Activated T-cell treated with anti-CD3 and anti-CD28 coated beads, Interleukin-2, amount 50 U/mL, for 72 hours (primary cell): Measurements from ENCODE around the gene ARHGEF35. TPM values are rescaled to one million over a fixed set of nuclear protein-coding genes. Genes with fewer than 3 reads are reported as not detected.

Experiments used
- ATAC-seq, 2 donors: fragments of 150-1000 bp; cut with Tn5 transposase; replicated peaks in 1 of 2; 2 replicates each; pipeline ENCODE4 v1.10.0; 2021; ENCODE audit warnings: moderate library complexity in 2 of 2, mild to moderate bottlenecking in 1 of 2
- DNase-seq, 2 donors: peaks; one replicate each; pipeline ENCODE4 v3.0.0; 2021 to 2022; ENCODE audit warnings: mixed read lengths in 1 of 2
- H3K27ac Mint-ChIP-seq: one replicate; pipeline ENCODE4 v1.8.0; 2022; ENCODE audit warnings: mild to moderate bottlenecking, moderate library complexity, mixed read lengths
- H3K27me3 Mint-ChIP-seq: one replicate; pipeline ENCODE4 v1.8.0; 2022; ENCODE audit warnings: low read depth, mixed read lengths
- H3K36me3 Mint-ChIP-seq, 2 donors: one replicate each; pipeline ENCODE4 v1.8.0; 2022; ENCODE audit warnings: mixed read lengths in 2 of 2, mild to moderate bottlenecking in 1 of 2; ENCODE audit not compliant: insufficient read depth in 2 of 2
- H3K4me1 Mint-ChIP-seq: one replicate; pipeline ENCODE4 v1.8.0; 2022; ENCODE audit warnings: low read depth, mixed read lengths
- H3K4me3 Mint-ChIP-seq, 2 donors: one replicate each; pipeline ENCODE4 v1.8.0; 2022; ENCODE audit warnings: mild to moderate bottlenecking in 2 of 2, mixed read lengths in 2 of 2, moderate library complexity in 2 of 2
- H3K9me3 Mint-ChIP-seq, 2 donors: one replicate each; pipeline ENCODE4 v1.8.0; 2022; ENCODE audit warnings: mixed read lengths in 2 of 2
- total RNA-seq, 2 donors: library from RNA; stranded (reverse); gene quantifications; one replicate each; pipeline ENCODE4 v1.2.3, GENCODE V29; 2022

ARHGEF35 gene
- total RNA-seq, 2 donors from 2014 or later, result 3.8 to 7.4 TPM

DNA sequence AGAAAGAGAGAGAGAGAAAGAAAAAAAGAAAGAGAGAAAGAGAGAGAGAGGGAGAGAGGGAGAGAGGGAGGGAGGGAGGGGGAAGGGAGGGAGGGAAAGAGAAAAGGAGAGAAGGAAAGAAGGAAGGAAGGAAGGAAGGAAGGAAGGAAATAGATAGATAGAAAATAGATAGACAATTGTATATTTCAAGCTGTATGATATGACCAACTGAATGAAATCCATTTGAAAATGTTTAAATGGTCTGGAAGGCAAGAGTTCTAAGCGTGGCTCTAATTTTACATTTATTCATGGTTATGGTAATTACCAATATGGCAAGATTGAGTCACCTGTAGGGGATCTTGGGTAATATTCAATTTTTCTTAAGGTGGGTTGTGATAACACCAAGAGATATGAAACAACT lies 36.8 kb downstream of the ARHGEF35 start:
- Mint-ChIP-seq H3K36me3 (no peaks in the 10 kb centered on the region), H3K27me3 (peaks cover 4% of the 10 kb centered on the region), H3K4me1 (no peaks in the 10 kb centered on the region), H3K9me3 (no peaks in the 10 kb centered on the region), H3K4me3 (no peak overlapping the region), H3K27ac (no peak overlapping the region)
- no peak for DNase-seq
- ATAC-seq, result no peak

DNA sequence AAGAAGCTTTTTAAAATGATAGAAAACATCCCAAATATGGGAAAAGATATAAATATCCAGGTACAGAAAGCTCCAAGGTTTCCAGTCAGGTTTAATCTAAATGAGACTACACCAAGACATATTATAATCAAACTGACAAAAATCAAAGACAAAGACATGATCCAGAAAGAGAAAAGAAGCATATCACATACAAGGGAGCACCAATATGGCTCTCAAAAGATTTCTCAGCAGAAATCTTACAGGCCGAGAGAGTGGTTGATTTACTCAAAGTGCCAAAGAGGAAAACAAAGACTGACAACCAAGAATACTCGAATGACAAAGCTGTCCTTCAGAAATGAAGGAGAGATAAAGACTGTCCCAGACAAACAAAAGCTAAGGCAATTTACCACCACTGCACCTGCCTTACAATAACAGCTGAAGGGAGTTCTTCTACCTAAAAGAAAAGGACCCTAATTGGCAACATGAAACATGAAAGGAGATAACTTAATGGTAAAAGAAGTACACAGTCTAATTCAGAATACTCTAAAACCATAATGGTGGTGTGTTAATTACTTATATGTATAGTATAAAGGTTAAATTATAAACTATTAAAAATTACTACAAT lies 47.3 kb downstream of the ARHGEF35 start:
- Mint-ChIP-seq H3K27ac (no peak overlapping the region), H3K9me3 (peaks cover 15 to 16% of the 10 kb centered on the region in 2 donors), H3K36me3 (peaks cover 8 to 9% of the 10 kb centered on the region in 2 donors), H3K4me3 (no peak overlapping the region), H3K27me3 (no peaks in the 10 kb centered on the region), H3K4me1 (no peaks in the 10 kb centered on the region)
- no peak for DNase-seq
- no peak for ATAC-seq

DNA sequence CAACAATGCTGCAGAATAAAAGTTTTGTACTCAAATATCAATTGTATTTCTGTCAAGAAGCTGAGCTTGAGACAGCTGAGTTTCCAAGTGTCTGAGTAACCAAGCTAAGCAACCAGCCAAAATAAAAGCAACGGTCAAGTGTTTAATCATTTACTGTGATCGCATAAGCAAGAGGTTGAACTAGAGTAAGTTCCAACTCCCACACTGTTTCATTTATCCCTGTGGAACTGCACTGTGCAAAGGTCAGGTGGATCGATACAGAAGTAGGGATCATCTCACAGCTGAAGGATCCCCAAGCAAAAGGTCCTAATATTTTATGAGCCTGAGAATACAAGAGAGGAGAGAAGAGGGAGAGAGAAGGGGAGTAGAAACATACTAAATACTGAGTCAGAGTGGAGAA lies 51.2 kb downstream of the ARHGEF35 start:
- Mint-ChIP-seq H3K27ac (no peak overlapping the region), H3K4me1 (no peaks in the 10 kb centered on the region), H3K27me3 (no peaks in the 10 kb centered on the region), H3K4me3 (no peak overlapping the region), H3K36me3 (peaks cover 7 to 8% of the 10 kb centered on the region in 2 donors), H3K9me3 (peaks cover 14 to 15% of the 10 kb centered on the region in 2 donors)
- DNase-seq (no peak), ATAC-seq (no peak)

DNA sequence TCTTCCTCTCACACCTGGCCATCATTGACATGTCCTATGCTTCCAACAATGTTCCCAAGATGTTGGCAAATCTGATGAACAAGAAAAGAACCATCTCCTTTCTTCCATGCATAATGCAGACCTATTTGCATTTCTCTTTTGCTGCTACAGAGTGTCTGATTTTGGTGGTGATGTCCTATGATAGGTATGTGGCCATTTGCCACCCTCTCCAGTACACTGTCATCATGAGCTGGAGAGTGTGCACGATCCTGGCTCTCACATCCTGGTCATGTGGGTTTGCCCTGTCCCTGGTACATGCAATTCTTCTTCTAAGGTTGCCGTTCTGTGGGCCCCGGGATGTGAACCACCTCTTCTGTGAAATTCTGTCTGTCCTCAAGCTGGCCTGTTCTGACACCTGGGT lies 53.4 kb downstream of the ARHGEF35 start:
- Mint-ChIP-seq H3K4me1 (no peaks in the 10 kb centered on the region), H3K36me3 (no peaks in the 10 kb centered on the region), H3K9me3 (peaks cover 0 to 3% of the 10 kb centered on the region in 2 donors), H3K27ac (no peak overlapping the region), H3K27me3 (no peaks in the 10 kb centered on the region), H3K4me3 (no peak overlapping the region)
- ATAC-seq (no peak), DNase-seq (no peak)

DNA sequence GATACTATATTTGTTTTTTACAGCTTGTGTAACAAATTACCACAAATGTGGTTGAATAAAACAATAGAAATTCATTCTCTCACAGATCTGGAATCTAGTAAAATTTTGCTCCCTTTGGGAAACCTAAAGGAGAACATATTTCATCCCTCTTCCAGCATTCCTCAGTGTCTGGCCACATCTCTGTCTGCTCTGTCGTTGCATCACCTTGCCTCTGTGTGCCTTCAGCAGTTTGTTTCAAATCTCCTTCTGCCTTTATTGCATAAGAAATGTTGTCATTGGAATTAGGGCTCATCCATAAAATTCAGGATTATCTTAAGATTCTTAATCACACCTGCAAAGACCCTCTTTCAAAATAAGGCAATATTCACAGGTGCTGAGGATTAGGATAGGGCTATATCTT lies 58.1 kb downstream of the ARHGEF35 start:
- H3K27ac Mint-ChIP-seq, result no peak overlapping the region
- no peaks in the 10 kb centered on the region for H3K36me3 Mint-ChIP-seq
- no peaks in the 10 kb centered on the region for H3K27me3 Mint-ChIP-seq
- no peak overlapping the region for H3K4me3 Mint-ChIP-seq
- H3K4me1 Mint-ChIP-seq, result no peaks in the 10 kb centered on the region
- DNase-seq (no peak), ATAC-seq (no peak)
- no peaks in the 10 kb centered on the region for H3K9me3 Mint-ChIP-seq

Other genes with a start within 250 kb of the ARHGEF35 start
- gene OR2F1, start 241.0 kb downstream of the ARHGEF35 start, total RNA-seq, result not detected
- not detected for gene OR6B1, start 195.5 kb downstream of the ARHGEF35 start, total RNA-seq
- not detected for gene OR2A5, start 146.9 kb downstream of the ARHGEF35 start, total RNA-seq
- not detected for gene OR2A25, start 126.0 kb downstream of the ARHGEF35 start, total RNA-seq
- not detected for gene OR2A12, start 109.6 kb downstream of the ARHGEF35 start, total RNA-seq
- not detected for gene OR2A2, start 86.2 kb downstream of the ARHGEF35 start, total RNA-seq
- not detected for gene OR2A14, start 72.7 kb downstream of the ARHGEF35 start, total RNA-seq
- 1 to 10 TPM; 1.5 to 4.2 TPM for gene CTAGE4, start 12.4 kb downstream of the ARHGEF35 start, total RNA-seq
- gene OR2A42, start 43.8 kb upstream of the ARHGEF35 start, total RNA-seq, result not detected
- gene OR2A7, start 69.0 kb upstream of the ARHGEF35 start, total RNA-seq, result 1 to 10 TPM; 2.0 to 5.4 TPM
- gene CTAGE8, start 73.5 kb upstream of the ARHGEF35 start, total RNA-seq, result 1 to 10 TPM in 1 of 2 donors, not detected in 1; 1.5 TPM
- not detected for gene OR2A1, start 116.6 kb upstream of the ARHGEF35 start, total RNA-seq
- 10 to 100 TPM; 13.4 to 16.8 TPM for gene ARHGEF5, start 159.6 kb upstream of the ARHGEF35 start, total RNA-seq
- gene NOBOX, start 207.9 kb upstream of the ARHGEF35 start, total RNA-seq, result not detected